ENCODE results near the gene PIAS2. TPM values are rescaled to one million over a fixed set of nuclear protein-coding genes. Genes with fewer than 3 reads are reported as not detected.
"Not testable (repeated sequence)": the region's sequence is repeated elsewhere in the genome, so short reads cannot be mapped to it uniquely, and the experiment has no call there.

Gene PIAS2, protein sequence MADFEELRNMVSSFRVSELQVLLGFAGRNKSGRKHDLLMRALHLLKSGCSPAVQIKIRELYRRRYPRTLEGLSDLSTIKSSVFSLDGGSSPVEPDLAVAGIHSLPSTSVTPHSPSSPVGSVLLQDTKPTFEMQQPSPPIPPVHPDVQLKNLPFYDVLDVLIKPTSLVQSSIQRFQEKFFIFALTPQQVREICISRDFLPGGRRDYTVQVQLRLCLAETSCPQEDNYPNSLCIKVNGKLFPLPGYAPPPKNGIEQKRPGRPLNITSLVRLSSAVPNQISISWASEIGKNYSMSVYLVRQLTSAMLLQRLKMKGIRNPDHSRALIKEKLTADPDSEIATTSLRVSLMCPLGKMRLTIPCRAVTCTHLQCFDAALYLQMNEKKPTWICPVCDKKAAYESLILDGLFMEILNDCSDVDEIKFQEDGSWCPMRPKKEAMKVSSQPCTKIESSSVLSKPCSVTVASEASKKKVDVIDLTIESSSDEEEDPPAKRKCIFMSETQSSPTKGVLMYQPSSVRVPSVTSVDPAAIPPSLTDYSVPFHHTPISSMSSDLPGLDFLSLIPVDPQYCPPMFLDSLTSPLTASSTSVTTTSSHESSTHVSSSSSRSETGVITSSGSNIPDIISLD
- polyA plus RNA-seq (ENCODE audit: insufficient read length in 12 of 12), result 10 to 100 TPM in 11 of 12 donors, not detected in 1; 19.2 to 37.5 (median 25.0) TPM
- long read RNA-seq, donor 1, full-length matches to known transcripts, result 1 of 1 reads
- long read RNA-seq, donor 1, partial matches to known transcripts, result 0 of 1 reads
- long read RNA-seq, donor 1, other reads (novel, unspliced or antisense), result 0 of 1 reads
- long read RNA-seq, donor 2, full-length matches to known transcripts, result 8 of 8 reads
- long read RNA-seq, donor 2, partial matches to known transcripts, result 0 of 8 reads
- long read RNA-seq, donor 2, other reads (novel, unspliced or antisense), result 0 of 8 reads
- long read RNA-seq, donor 3, full-length matches to known transcripts, result 1 of 1 reads
- long read RNA-seq, donor 3, partial matches to known transcripts, result 0 of 1 reads
- long read RNA-seq, donor 3, other reads (novel, unspliced or antisense), result 0 of 1 reads
- long read RNA-seq, donor 4, partial matches to known transcripts, result 0 of 1 reads
- long read RNA-seq, donor 4, other reads (novel, unspliced or antisense), result 0 of 1 reads
- long read RNA-seq, donor 5, result 0 reads
- long read RNA-seq, donor 6, full-length matches to known transcripts, result 2 of 2 reads
- long read RNA-seq, donor 6, partial matches to known transcripts, result 0 of 2 reads
- long read RNA-seq, donor 6, other reads (novel, unspliced or antisense), result 0 of 2 reads
- long read RNA-seq, donor 7, result 0 reads
- long read RNA-seq, donor 8, full-length matches to known transcripts, result 2 of 2 reads
- long read RNA-seq, donor 8, partial matches to known transcripts, result 0 of 2 reads
- long read RNA-seq, donor 8, other reads (novel, unspliced or antisense), result 0 of 2 reads
- long read RNA-seq, donor 9, full-length matches to known transcripts, result 1 of 1 reads
- long read RNA-seq, donor 9, partial matches to known transcripts, result 0 of 1 reads
- long read RNA-seq, donor 9, other reads (novel, unspliced or antisense), result 0 of 1 reads
- long read RNA-seq, donor 10, full-length matches to known transcripts, result 3 of 3 reads
- long read RNA-seq, donor 10, partial matches to known transcripts, result 0 of 3 reads
- long read RNA-seq, donor 10, other reads (novel, unspliced or antisense), result 0 of 3 reads
- long read RNA-seq, donor 11, full-length matches to known transcripts, result 3 of 3 reads
- long read RNA-seq, donor 11, partial matches to known transcripts, result 0 of 3 reads
- long read RNA-seq, donor 11, other reads (novel, unspliced or antisense), result 0 of 3 reads

- peak; percentile 71 for DNase-seq
These were observed at the start of gene PIAS2, which contains the start of gene KATNAL2 for GRCh38 chr18:46917108-46917802. Gene PIAS2 (minus strand): TSS chr18:46917507. CDS start chr18:46917345, 162 bp downstream. Gene KATNAL2 (plus strand): TSS chr18:46917602. CDS start chr18:46946873, 29,271 bp downstream.

DNA sequence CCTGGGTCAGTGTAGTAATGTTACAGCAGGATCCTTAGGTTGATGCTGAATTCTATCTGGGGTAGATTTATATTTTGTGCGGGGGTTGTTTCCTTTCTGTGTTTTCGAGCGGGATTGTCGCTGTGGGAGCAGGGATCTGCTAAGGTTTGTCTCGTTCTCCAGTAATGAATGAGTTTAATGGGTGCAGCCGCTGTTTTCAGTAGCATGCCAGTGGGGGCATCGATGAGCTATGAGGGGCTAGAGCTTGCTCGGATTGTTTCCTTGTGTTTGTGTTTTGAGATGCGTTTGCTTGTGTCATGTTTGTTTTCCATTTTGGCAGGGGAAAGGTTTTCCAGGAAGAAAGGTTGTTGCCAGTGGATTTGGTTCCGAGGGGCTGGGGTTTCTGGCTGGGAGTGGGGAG is 49.0 kb upstream of the PIAS2 start:
- not testable (repeated sequence) for DNase-seq

DNA sequence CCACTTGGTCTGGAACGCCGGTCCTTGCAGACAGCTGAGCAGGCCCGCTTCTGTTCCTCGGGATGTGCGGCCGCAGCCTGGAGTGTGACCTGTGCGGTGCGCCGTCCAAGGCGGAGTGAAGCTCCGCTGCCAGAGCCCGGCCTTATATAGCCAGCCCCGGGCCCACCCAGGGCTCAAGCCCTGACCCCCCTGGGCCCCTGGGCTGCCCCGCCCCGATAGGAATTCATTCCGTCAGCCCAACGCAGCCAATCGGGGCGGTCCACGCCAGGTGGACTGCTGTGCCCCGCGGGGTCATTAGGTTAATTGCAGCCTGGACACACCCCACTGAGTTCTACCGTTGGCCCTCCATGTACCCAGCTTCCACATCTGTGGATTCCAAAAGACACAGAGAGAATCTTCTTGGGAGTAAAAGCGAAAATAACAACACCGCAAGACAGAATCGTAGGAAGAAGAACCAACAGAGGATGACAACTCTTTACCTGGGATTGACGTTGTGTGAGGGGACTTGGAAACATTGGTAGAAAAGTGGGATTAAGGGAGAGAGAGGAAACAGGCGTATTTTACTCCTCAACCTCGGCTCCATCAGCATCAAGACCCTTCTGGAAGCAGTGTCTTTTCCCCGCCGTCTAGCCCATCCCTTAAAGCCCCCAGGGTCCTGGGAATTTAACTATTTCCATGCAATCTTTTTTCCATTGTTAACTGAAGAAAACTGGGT is 47.4 kb upstream of the PIAS2 start:
- not testable (repeated sequence) for DNase-seq

DNA sequence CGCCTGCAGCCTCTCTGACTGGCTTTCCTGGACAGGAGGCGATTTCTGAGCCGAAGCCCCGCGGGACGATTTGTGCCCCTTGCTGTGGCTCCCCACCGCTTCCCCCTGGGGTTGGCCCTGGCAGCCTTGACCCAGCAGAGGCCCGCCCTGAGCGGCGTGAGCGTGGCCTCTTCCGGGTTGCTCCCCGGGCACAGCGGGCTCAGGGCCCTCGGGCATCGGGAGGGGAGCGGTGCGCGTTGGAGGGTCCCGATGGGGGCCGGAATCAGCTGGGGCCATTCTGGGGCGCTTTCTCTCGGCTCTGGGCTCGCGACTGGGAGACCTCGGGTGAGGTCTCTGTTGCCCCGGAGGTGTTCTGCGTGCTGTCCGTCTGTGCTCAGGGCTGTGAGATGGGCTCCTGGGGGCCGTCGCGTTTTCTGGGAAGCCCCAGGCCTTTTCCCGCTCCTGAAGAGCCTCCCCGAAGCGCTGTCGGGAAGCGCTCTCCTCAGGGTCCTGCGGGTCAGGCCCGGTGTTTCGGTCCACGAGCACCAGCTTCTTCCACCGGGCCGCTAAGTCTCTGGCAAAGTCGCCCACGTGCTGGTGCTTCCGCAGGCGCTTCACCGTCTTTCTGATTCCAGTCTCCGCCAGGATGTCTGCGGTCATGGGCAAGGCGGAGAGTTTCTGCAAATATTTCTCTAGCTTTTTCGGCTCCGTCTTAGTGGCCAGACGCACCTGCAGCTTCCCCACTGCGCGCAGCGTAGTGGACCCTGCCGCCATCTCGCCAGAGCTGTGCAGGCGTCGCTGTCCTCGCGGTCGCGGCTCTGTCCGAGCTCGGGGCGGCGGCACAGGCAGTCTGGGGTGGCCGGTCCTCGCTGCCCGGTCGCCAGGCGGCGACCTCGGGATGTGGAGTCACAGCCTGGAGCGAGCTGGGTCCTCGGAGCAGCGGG is 46.6 kb upstream of the PIAS2 start:
- not testable (repeated sequence) for DNase-seq

DNA sequence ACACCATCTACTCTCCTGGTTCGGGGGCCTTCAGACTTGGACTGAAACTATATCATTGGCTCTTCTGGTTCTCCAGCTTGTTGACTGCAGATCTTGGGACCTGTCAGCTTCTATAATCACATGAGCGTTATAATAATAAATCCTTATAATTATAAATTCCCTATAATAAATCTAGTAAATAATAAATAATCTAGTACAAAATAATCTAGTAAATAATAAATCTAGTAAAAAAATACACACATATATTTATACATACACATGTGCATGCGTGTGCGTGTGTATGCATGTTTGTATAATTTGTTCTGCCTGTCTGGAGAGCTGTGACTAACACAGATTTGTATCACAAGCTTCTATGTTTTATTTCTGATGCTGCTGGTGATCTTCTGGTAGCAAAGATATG is 40.9 kb upstream of the PIAS2 start:
- DNase-seq, result no peak

DNA sequence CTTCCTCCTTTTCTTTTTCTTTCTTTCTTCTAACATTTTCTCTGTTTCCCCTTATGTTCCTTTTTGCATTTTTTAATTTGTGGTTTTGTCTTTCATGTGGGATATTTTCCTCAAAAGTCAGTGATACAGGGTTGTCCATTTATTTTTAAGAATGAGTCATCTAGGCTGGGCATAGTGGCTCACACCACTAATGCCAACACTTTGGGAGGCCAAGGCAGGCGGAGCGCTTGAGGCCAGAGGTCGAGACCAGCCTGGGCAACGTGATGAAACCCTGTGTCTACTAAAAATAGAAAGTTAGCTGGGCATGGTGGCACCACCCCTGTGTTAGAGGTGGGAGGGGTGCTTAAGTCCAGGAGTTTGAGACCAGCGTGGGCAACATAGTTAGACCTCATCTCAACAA is 35.9 kb upstream of the PIAS2 start:
- no peak for DNase-seq

- no peak for DNase-seq
These were observed 32.9 kb upstream of the PIAS2 start for GRCh38 chr18:46950064-46950656.

DNA sequence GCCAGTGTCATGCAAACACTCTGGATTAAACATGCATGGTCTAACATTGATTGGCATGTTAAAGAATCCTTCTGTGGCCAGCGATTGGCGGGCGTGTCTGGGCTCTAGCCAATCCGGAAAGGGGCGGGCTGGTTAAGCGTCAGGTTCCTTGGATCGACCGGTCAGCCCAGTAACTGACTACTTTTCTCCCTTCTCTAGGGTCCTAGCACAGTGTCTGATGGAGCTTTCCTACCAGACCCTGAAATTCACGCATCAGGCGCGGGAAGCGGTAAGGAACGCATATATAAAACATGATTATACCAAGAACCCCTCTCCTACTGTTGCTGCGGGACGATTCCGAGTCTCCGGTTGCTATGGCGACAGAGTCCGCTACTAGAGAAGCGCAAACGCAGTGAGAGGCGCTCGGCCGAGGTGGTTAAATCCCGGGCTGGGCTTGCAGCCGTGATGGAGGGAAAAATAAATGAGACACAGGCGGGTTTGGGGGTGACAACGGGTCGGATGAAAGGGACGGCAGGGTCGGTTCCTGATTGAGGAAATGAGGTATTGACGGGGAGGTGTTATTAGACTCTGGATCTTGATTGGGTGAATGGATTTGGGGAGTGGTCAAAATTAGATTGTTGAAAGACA is 29.5 kb upstream of the PIAS2 start:
- peak; percentile 83 for DNase-seq

- DNase-seq, result no peak
These were observed 25.3 kb upstream of the PIAS2 start for GRCh38 chr18:46942646-46943045.

DNA sequence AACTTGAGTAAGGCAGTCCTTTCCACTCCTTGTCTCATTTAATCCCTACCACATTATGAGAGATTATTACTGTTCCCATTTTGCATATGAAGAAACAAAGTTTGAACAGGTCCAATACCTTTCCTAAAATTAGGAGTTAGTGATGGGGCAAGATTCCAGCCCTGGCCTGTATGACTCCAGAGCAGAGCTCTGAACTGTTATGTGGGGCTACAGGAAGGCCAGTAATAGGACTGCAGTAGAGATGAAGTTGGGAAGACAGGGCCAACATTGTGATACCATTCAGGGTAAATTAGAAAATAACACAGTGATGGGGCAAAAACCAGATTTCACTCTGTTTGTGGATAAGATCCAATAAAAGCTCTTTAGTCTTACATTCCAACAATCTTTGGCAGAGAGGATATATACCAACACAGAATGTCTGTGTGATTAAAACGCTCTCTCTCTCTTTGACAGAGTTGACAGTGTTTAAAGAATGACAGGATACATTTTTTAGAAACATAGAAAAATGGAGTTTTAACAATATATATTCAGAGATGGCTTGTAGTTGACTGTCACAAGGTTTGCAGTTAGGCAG is 22.8 kb upstream of the PIAS2 start:
- no peak for DNase-seq

- peak; percentile 18 for DNase-seq
These were observed 22.1 kb upstream of the PIAS2 start for GRCh38 chr18:46939337-46939963.

GRCh38 chr18:46920653-46921052 is 3.3 kb upstream of the PIAS2 start:
- DNase-seq, result no peak

DNA sequence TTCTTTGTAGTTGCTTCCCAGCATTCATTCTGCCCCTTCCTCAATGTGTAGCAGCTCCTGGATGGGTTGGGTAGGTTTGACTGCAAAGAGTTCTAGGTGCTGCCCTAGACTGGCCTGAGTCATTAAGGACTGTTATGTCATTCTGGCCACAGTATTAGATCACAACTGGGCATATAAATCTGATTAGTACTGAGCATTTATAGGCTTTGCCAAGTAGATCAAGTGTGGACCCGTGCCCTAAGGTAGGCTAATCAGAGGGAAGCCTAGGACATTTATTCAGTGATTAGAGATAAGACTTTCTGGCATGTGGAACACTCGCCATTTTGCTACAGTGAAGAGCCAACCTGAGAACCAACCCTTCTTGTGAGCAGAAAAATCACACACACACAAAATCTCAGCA is 2.8 kb upstream of the PIAS2 start:
- no peak for DNase-seq

DNA sequence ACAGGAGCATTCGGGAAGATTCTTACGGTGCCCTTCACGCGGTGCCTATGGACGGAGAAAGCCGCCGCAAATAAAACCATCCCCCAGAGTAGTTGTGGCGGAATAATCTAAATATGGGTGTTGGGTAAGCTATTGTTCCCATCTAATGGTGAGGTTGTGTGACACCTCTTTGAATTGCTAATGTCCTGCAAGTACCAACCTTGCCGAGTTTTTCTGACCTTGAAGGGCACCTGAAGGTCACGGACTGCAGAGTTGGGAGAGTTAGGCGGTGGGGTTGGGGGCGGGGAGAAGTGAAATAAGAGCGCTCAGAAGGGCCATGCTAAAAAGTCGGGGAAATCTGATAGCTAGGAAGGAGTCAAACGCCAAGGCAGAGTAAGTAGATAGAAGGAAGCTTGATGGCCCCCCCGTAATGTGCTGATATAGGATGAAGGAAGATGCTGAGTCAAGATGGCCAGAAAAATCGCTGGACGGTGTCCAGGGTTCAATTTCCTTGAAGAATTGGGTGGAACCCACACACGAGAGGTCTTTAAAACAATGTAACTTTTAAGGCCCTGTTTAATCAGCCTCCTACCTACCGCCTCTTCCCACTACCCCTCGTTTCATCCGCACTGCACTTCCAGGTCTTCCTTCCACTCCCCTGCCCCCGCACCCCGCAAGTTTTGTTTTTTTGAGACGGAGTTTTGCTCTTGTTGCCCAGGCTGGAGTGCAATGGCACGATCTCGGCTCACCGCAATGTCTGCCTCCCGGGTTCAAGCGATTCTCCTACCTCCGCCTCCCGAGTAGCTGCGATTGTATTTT is 695 bp upstream of the PIAS2 start:
- DNase-seq, result peak; percentile 55

DNA sequence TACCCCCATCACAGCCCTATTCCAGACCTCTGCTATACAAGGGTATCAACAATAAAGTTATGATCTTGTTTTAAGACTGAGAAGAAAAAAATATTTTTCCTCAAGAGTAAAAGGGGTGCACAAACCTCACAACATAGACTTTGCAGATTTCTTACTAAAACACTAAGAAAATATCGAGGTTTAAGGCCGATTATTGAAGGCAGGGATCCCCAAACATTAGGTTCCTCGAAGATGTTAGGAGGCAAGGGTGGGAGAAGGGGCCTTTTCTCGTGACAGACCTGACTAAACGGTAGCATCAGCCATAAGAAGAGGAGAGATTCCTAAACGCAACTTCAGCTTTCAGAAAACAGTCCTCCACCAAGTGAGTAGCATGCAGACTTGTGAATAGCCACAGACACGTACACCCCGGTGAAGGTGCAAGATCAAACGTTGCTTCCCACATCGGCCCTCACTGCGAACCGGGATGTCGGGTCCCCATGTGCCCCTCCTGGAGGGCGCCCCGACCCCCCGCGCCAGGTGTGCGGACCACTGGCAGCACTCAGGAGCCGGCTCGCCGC is 678 bp downstream of the PIAS2 start:
- DNase-seq, result peak; percentile 31

Data from muscle of arm (tissue), 14 donors.